K562 treated with DMSO at 1 percent for 48 hours (cell line): ENCODE data around the gene CYB5R4. TPM values are rescaled to one million over a fixed set of nuclear protein-coding genes. Genes with fewer than 3 reads are reported as not detected.

Experiments used
- total RNA-seq: library from RNA; unstranded; fragments of 300-600 nt; gene quantifications from 2 replicates; pipeline ENCODE4 v1.2.3, GENCODE V29; 2022; ENCODE audit warnings: low replicate concordance; ENCODE audit errors: extremely low read depth

Gene CYB5R4
- total RNA-seq = not detected in 2 replicates

DNA sequence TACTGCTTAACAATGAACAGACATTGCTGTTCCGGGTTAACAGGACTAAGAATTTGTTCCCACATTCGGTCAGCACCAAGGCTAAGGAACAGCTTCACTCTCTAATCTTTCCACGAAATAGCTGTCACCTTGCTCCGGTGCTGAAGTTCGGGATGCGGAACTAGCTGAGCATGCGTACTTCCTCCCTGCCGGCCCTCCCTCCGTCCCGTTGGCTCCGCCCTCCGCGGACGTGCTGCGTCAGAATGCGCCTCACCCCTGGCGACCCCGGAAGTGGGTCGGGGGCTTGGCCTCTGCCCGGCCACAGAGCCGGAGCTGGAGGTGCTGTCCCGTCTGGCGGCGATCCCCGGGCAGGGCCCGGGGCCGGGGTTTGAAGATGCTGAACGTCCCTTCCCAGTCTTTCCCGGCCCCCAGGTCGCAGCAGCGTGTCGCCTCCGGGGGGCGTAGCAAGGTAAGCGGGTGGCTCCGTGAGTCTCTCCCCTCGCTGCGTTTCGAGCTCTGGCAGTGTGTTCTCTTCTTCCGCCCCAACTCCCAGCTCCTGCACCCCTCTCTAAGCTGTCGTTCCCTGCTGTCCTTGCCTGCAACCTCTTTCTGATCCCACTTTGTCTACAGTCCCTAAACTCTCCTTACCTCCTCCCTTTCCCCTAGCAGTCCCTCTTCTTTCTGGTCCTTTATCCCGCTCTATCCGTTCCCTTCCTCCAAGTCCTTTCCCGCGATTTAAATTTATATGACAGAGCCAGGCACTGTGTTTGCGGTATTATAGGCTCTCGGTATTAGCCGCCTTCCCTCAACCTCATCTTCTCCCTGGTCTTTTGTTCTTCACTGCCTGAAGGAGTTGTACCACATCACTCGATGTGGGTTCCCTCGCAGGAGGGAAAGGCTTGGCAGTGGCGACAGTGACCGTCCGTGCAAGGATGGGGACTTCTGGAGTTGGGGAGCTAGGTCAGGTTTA, at the start of gene CYB5R4:
Gene CYB5R4, plus strand, starts transcription at position 280 of the 949 bp plus-strand sequence. Its CDS starts 94 bp downstream, at position 374.

GRCh38 chr6:83853178-83854000, 6.1 kb upstream of the CYB5R4 start, which contains the start of gene RIPPLY2:
TSS of gene RIPPLY2 (plus strand) at chr6:83853360. CDS start at chr6:83853417, 57 bp downstream.

Other genes starting within 250 kb of the CYB5R4 start
- not detected in 2 replicates for gene SNAP91, start 150.6 kb upstream of the CYB5R4 start, total RNA-seq
- not detected in 2 replicates for gene RIPPLY2, start 6.3 kb upstream of the CYB5R4 start, total RNA-seq
- gene MRAP2, start 174.1 kb downstream of the CYB5R4 start, total RNA-seq = not detected in 2 replicates